DOHH2 (cell line): ENCODE data around the gene KIAA1614.

Experiments
- H3F3A ChIP-seq: fragments of 200-600 bp; sonication (generic), shearing (Covaris generic); 2 replicates; pipeline ENCODE4 v1.6.0; 2016; ENCODE audit warnings: antibody characterized with exemption, mild to moderate bottlenecking; ENCODE audit not compliant: control insufficient read depth, insufficient read depth
- H3K27ac ChIP-seq: fragments of 200-600 bp; sonication (generic); 2 replicates; pipeline ENCODE4 v1.5.1; 2014; ENCODE audit warnings: low read depth, mild to moderate bottlenecking, low read length, moderate library complexity
- H3K27me3 ChIP-seq: fragments of 200-600 bp; sonication (generic); 2 replicates; pipeline ENCODE4 v1.6.1; 2014; ENCODE audit warnings: mild to moderate bottlenecking, low read length, mixed read lengths; ENCODE audit not compliant: control insufficient read depth
- H3K36me3 ChIP-seq: fragments of 200-600 bp; sonication (generic); 2 replicates; pipeline ENCODE4 v1.6.1; 2014; ENCODE audit warnings: mild to moderate bottlenecking, low read length, moderate library complexity, mixed read lengths; ENCODE audit not compliant: control insufficient read depth
- H3K4me1 ChIP-seq: fragments of 200-600 bp; sonication (generic); 2 replicates; pipeline ENCODE4 v1.6.1; 2014; ENCODE audit warnings: mild to moderate bottlenecking, low read length, mixed read lengths; ENCODE audit not compliant: control insufficient read depth
- H3K4me2 ChIP-seq: fragments of 200-600 bp; sonication (generic); 2 replicates; pipeline ENCODE4 v1.6.0; 2014; ENCODE audit warnings: mild to moderate bottlenecking, low read length, moderate library complexity
- H3K4me3 ChIP-seq: fragments of 200-600 bp; sonication (generic); 2 replicates; pipeline ENCODE4 v1.5.1; 2014; ENCODE audit warnings: mild to moderate bottlenecking, low read length, mixed read lengths
- H3K79me2 ChIP-seq: fragments of 200-600 bp; sonication (generic); 2 replicates; pipeline ENCODE4 v1.6.1; 2014; ENCODE audit warnings: mild to moderate bottlenecking, low read length, mixed read lengths; ENCODE audit not compliant: control insufficient read depth
- H3K9me2 ChIP-seq: fragments of 200-600 bp; sonication (generic); replicated peaks from 2 replicates; pipeline ENCODE4 v1.6.1; 2014; ENCODE audit warnings: mild to moderate bottlenecking, low read length, mixed read lengths; ENCODE audit not compliant: control insufficient read depth
- H3K9me3 ChIP-seq: fragments of 200-600 bp; sonication (generic); 2 replicates; pipeline ENCODE4 v1.6.1; 2014; ENCODE audit warnings: antibody characterized with exemption, low read length, mixed read lengths; ENCODE audit not compliant: control insufficient read depth, insufficient read depth
- H4K20me1 ChIP-seq: fragments of 200-600 bp; sonication (generic); 2 replicates; pipeline ENCODE4 v1.6.0; 2014; ENCODE audit warnings: low read depth, mild to moderate bottlenecking, antibody characterized with exemption, low read length, moderate library complexity; ENCODE audit not compliant: control insufficient read depth, insufficient read depth
- CTCF ChIP-seq: fragments of 200-600 bp; sonication (generic); IDR thresholded peaks from one replicate; pipeline ENCODE4 v1.5.1; 2014; ENCODE audit warnings: antibody characterized with exemption, mild to moderate bottlenecking, low read depth, low read length; ENCODE audit not compliant: poor library complexity, severe bottlenecking
- EZH2phosphoT487 ChIP-seq: fragments of 200-600 bp; sonication (generic); IDR thresholded peaks from 2 replicates; pipeline ENCODE4 v1.6.1; 2017; ENCODE audit warnings: borderline replicate concordance, mild to moderate bottlenecking, antibody characterized with exemption, low read length, moderate library complexity, mixed read lengths

KIAA1614 gene

GRCh38 chr1:180912801-180913565, at the start of gene KIAA1614:
Gene KIAA1614 (plus strand): TSS chr1:180912897. CDS start chr1:180913244, 347 bp downstream.
- no peak within 1 kb of the TSS for H3K4me2 ChIP-seq
- no peaks in the 10 kb centered on the region for H3F3A ChIP-seq
- H4K20me1 ChIP-seq: no peaks in the 10 kb centered on the region
- H3K9me2 ChIP-seq: no peaks in the 10 kb centered on the region
- peaks cover 47% of the 10 kb centered on the region for H3K27me3 ChIP-seq
- no peaks in the 10 kb centered on the region for H3K9me3 ChIP-seq
- H3K4me3 ChIP-seq: no peak within 1 kb of the TSS
- H3K4me1 ChIP-seq: no peaks in the 10 kb centered on the region
- no peaks in the 10 kb centered on the region for H3K36me3 ChIP-seq
- TF ChIP-seq EZH2phosphoT487: 0 out of 2 replicates have a peak, but pooled peaks have one; percentile 4
- TF ChIP-seq CTCF: no peak
- H3K27ac ChIP-seq: no peak within 1 kb of the TSS
- H3K79me2 ChIP-seq: no peaks in the 10 kb centered on the region

GRCh38 chr1:180863158-180863775, 49.4 kb upstream of the KIAA1614 start:
- Histone ChIP-seq H3K4me2 (no peak overlapping the region), H3K27me3 (no peaks in the 10 kb centered on the region), H3K4me3 (no peak overlapping the region), H3F3A (no peaks in the 10 kb centered on the region), H3K9me2 (no peaks in the 10 kb centered on the region), H3K4me1 (no peaks in the 10 kb centered on the region), H3K9me3 (no peaks in the 10 kb centered on the region), H3K27ac (no peak overlapping the region), H4K20me1 (0 out of 2 replicates have a peak, but pooled peaks cover 3% of the 10 kb centered on the region), H3K79me2 (no peaks in the 10 kb centered on the region), H3K36me3 (no peaks in the 10 kb centered on the region)
- no peak for TF ChIP-seq EZH2phosphoT487
- peak; percentile 77 for TF ChIP-seq CTCF

GRCh38 chr1:180881806-180882509, 30.7 kb upstream of the KIAA1614 start:
- Histone ChIP-seq H3K4me2 (no peak overlapping the region), H3K4me1 (no peaks in the 10 kb centered on the region), H3F3A (no peaks in the 10 kb centered on the region), H3K79me2 (no peaks in the 10 kb centered on the region), H3K4me3 (no peak overlapping the region), H4K20me1 (no peaks in the 10 kb centered on the region), H3K9me3 (no peaks in the 10 kb centered on the region), H3K27ac (no peak overlapping the region), H3K36me3 (no peaks in the 10 kb centered on the region), H3K27me3 (no peaks in the 10 kb centered on the region), H3K9me2 (no peaks in the 10 kb centered on the region)
- TF ChIP-seq CTCF (peak; percentile 52), EZH2phosphoT487 (no peak)
